ENCODE results near the gene CYP27A1. TPM values are rescaled to one million over a fixed set of nuclear protein-coding genes. Genes with fewer than 3 reads are reported as not detected.

Gene CYP27A1
- 100 to 1,000 TPM; 209 to 463 (median 238) TPM for total RNA-seq
- long read RNA-seq, transcript CYP27A1-201 (9 exons, 2,286 nt): major isoform, 166 of 209 reads
- long read RNA-seq, partial matches to known transcripts: 38 of 209 reads
- long read RNA-seq, other reads (novel, unspliced or antisense): 4 of 209 reads

- peak; percentile 87 to 97 (median 94) for ATAC-seq
- H3K4me1 ChIP-seq: peaks cover 0 to 33% (median 6%) of the 10 kb centered on the region in 4 donors
- no peaks in the 10 kb centered on the region for H3K9me3 ChIP-seq
- intact Hi-C loops (cut with DNase I): no loop called here
- whole genome bisulfite sequencing (ENCODE audit: insufficient coverage, low coverage, low lambda C conversion rate, missing lambda C conversion rate): 2% methylated on average over 17 of the region's 76 CpGs
- H3K4me3 ChIP-seq: peak within 1 kb of the TSS; percentile 60 to 87 (median 84)
- peak; percentile 87 to 93 (median 92) for DNase-seq
- no peaks in the 10 kb centered on the region for H3K36me3 ChIP-seq
- TF ChIP-seq POLR2A (IDR thresholded peaks at IDR 0.05) (peak; percentile 95), CTCF (IDR thresholded peaks at IDR 0.05) (no peak)
- H3K27ac ChIP-seq: peak within 1 kb of the TSS; percentile 87 to 97 (median 94)
- no peaks in the 10 kb centered on the region for H3K27me3 ChIP-seq
Observed at GRCh38 chr2:218781691-218782527, at the start of gene CYP27A1. CYP27A1 (plus strand) TSS chr2:218782147; CDS start chr2:218782183, 36 bp downstream.

GRCh38 chr2:218732761-218733158 lies 49.2 kb upstream of the CYP27A1 start:
- Histone ChIP-seq H3K4me1 (peaks cover 3 to 34% (median 18%) of the 10 kb centered on the region in 4 donors), H3K27me3 (no peaks in the 10 kb centered on the region), H3K36me3 (no peaks in the 10 kb centered on the region), H3K27ac (peak overlapping the region; percentile 73 to 85 (median 81)), H3K4me3 (no peak overlapping the region), H3K9me3 (no peaks in the 10 kb centered on the region)
- 30% methylated on average over 2 of the region's 2 CpGs for WGBS (ENCODE audit: insufficient coverage, low coverage, low lambda C conversion rate, missing lambda C conversion rate)
- ATAC-seq: peak in 3 of 4 donors; percentile 10 to 21 (median 10)
- DNase-seq: no peak
- no peak for TF ChIP-seq CTCF (IDR thresholded peaks at IDR 0.05)
- TF ChIP-seq POLR2A (IDR thresholded peaks at IDR 0.05): no peak
- intact Hi-C loops (cut with DNase I): no loop called here

- TF ChIP-seq CTCF (IDR thresholded peaks at IDR 0.05): no peak
- TF ChIP-seq POLR2A (IDR thresholded peaks at IDR 0.05): peak; percentile 45
- Histone ChIP-seq H3K27ac (peak overlapping the region; percentile 73 to 85 (median 81)), H3K36me3 (peaks cover 0 to 5% (median 2%) of the 10 kb centered on the region in 4 donors), H3K9me3 (no peaks in the 10 kb centered on the region), H3K4me1 (peaks cover 3 to 34% (median 18%) of the 10 kb centered on the region in 4 donors), H3K4me3 (no peak overlapping the region), H3K27me3 (no peaks in the 10 kb centered on the region)
- DNase-seq (peak; percentile 61 to 72 (median 69)), ATAC-seq (peak; percentile 78 to 92 (median 82))
- 66% methylated on average over 5 of the region's 6 CpGs for WGBS (ENCODE audit: insufficient coverage, low coverage, low lambda C conversion rate, missing lambda C conversion rate)
- intact Hi-C loops (cut with DNase I): no loop called here
Observed at GRCh38 chr2:218733171-218734021, 48.6 kb upstream of the CYP27A1 start.

- 96% methylated on average over 6 of the region's 8 CpGs for WGBS (ENCODE audit: insufficient coverage, low coverage, low lambda C conversion rate, missing lambda C conversion rate)
- intact Hi-C loops (cut with DNase I): no loop called here
Observed at GRCh38 chr2:218734190-218734975, 47.6 kb upstream of the CYP27A1 start.

More at GRCh38 chr2:218734190-218734975, 47.6 kb upstream of the CYP27A1 start:
- peaks cover 0 to 6% (median 2%) of the 10 kb centered on the region in 4 donors for H3K36me3 ChIP-seq
- H3K4me1 ChIP-seq: peaks cover 3 to 34% (median 18%) of the 10 kb centered on the region in 4 donors
- H3K27me3 ChIP-seq: no peaks in the 10 kb centered on the region
- H3K27ac ChIP-seq: peak overlapping the region; percentile 73 to 81 (median 79)
- DNase-seq: no peak
- H3K4me3 ChIP-seq: no peak overlapping the region
- no peaks in the 10 kb centered on the region for H3K9me3 ChIP-seq
- TF ChIP-seq CTCF (IDR thresholded peaks at IDR 0.05): no peak
- no peak for TF ChIP-seq POLR2A (IDR thresholded peaks at IDR 0.05)
- ATAC-seq: peak in 1 of 4 donors; percentile 19
